ENCODE data around the gene GFI1B. TPM values are rescaled to one million over a fixed set of nuclear protein-coding genes. Genes with fewer than 3 reads are reported as not detected.
A peak's percentile ranks its signal among the peaks of the same experiment; 100 is the strongest.

Gene GFI1B
- total RNA-seq, 1 experiment from 2014 or later: not detected

DNA sequence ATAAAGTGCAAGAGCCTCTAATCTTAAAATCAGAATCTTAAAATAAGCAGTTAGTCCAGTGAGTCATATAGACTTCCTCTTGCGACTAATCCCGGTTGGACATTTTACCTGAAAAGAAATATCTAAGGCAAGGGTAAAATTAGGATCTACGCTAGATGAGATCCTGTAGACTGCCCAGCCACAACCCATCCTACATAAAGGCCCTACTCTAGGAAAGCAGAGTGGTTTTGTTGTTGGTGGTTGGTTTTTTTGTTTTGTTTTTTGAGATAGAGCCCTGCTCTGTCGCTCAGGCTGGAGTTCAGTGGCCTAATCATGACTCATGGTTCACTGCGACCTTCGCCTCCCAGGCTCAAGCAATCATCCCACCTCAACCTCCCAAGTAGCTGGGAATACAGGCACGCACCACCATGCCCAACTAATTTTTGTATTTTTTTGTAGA, 41.0 kb upstream of the GFI1B start:
- H3K4me3 ChIP-seq (ENCODE audit: low read length): peak overlapping the region; percentile 7; the same call in 1 of the 2 replicates
- intact Hi-C loops (cut with micrococcal nuclease): loop anchor here (2.0 kb wide), 1 partner anchor 67 kb away; no protein-coding TSS in a partner anchor
- H3K9me2 ChIP-seq (replicated peaks; ENCODE audit: low read length): no peaks in the 10 kb centered on the region
- H3K4me2 ChIP-seq (ENCODE audit: low read length): peak overlapping the region; percentile 62
- peak overlapping the region; percentile 74 for H3K27ac ChIP-seq (ENCODE audit: low read length)
- TF ChIP-seq EZH2 (IDR thresholded peaks at IDR 0.05; ENCODE audit: low read length, unreplicated experiment): no peak
- TF ChIP-seq EZH2phosphoT487 (IDR thresholded peaks at IDR 0.05; ENCODE audit: borderline replicate concordance, low read length): no peak
- TF ChIP-seq CTCF (conservative IDR thresholded peaks at IDR 0.05; ENCODE audit: low read depth, low read length): no peak
- POLR2A ChIA-PET (ENCODE audit: unreplicated experiment): no interaction called here
- H4K20me1 ChIP-seq (ENCODE audit: low read length): no peaks in the 10 kb centered on the region
- peaks cover 6% of the 10 kb centered on the region for H3F3A ChIP-seq (ENCODE audit: low read length, unreplicated experiment)
- BruUV-seq (replicated peaks): no TSS peak
- H3K9ac ChIP-seq (ENCODE audit: low read length): no peak overlapping the region
- DNase-seq (peak; percentile 58), ATAC-seq (peak; percentile 84)
- no peaks in the 10 kb centered on the region for H3K36me3 ChIP-seq (ENCODE audit: low read depth, low read length)
- H3K27me3 ChIP-seq (ENCODE audit: low read length): no peaks in the 10 kb centered on the region
- H2AFZ ChIP-seq (ENCODE audit: low read length): no peak overlapping the region
- H3K4me1 ChIP-seq (ENCODE audit: insufficient read depth, low read length): peaks cover 19% of the 10 kb centered on the region
- CTCF ChIA-PET: no interaction called here
- H3K9me3 ChIP-seq (ENCODE audit: low read length): no peaks in the 10 kb centered on the region
- H3K79me2 ChIP-seq (ENCODE audit: low read length): peaks cover 60% of the 10 kb centered on the region

DNA sequence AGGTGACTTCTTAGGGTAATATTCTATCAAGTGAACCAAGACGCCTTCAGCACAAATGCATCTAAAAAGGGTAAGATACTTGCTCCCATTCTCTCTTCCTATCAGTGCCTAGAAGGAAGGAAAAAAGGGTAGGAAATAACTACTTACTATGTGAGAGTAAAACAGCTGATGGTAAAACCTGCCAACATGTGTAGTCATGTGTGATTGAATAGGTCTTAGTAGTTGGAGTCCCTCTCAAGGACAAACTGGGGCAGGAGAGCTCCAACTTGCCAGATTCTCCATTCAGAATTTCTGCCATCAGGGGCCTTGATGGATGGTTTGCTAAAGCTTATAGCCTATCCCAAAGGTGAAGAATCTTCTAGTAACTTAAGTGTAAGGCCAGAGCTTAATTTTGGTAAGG, 39.3 kb upstream of the GFI1B start:
- intact Hi-C loops (cut with micrococcal nuclease): no loop called here
- Histone ChIP-seq H3K27me3 (ENCODE audit: low read length) (no peaks in the 10 kb centered on the region), H3K4me3 (ENCODE audit: low read length) (no peak overlapping the region), H3K9me2 (replicated peaks; ENCODE audit: low read length) (no peaks in the 10 kb centered on the region), H3K9ac (ENCODE audit: low read length) (no peak overlapping the region), H4K20me1 (ENCODE audit: low read length) (no peaks in the 10 kb centered on the region), H3K9me3 (ENCODE audit: low read length) (no peaks in the 10 kb centered on the region), H3K4me1 (ENCODE audit: insufficient read depth, low read length) (peaks cover 31% of the 10 kb centered on the region), H2AFZ (ENCODE audit: low read length) (no peak overlapping the region), H3K27ac (ENCODE audit: low read length) (no peak overlapping the region), H3F3A (ENCODE audit: low read length, unreplicated experiment) (peaks cover 6% of the 10 kb centered on the region), H3K36me3 (ENCODE audit: low read depth, low read length) (no peaks in the 10 kb centered on the region), H3K4me2 (ENCODE audit: low read length) (no peak overlapping the region), H3K79me2 (ENCODE audit: low read length) (peaks cover 77% of the 10 kb centered on the region)
- no peak for ATAC-seq
- no peak for DNase-seq
- POLR2A ChIA-PET (ENCODE audit: unreplicated experiment): no interaction called here
- TF ChIP-seq EZH2 (IDR thresholded peaks at IDR 0.05; ENCODE audit: low read length, unreplicated experiment): no peak
- no peak for TF ChIP-seq CTCF (conservative IDR thresholded peaks at IDR 0.05; ENCODE audit: low read depth, low read length)
- TF ChIP-seq EZH2phosphoT487 (IDR thresholded peaks at IDR 0.05; ENCODE audit: borderline replicate concordance, low read length): no peak
- BruUV-seq (replicated peaks): no TSS peak
- CTCF ChIA-PET: interaction anchor here (0.6 kb wide), 1 partner anchor 85 kb away, joined by 3 read pairs; no protein-coding TSS in a partner anchor

DNA sequence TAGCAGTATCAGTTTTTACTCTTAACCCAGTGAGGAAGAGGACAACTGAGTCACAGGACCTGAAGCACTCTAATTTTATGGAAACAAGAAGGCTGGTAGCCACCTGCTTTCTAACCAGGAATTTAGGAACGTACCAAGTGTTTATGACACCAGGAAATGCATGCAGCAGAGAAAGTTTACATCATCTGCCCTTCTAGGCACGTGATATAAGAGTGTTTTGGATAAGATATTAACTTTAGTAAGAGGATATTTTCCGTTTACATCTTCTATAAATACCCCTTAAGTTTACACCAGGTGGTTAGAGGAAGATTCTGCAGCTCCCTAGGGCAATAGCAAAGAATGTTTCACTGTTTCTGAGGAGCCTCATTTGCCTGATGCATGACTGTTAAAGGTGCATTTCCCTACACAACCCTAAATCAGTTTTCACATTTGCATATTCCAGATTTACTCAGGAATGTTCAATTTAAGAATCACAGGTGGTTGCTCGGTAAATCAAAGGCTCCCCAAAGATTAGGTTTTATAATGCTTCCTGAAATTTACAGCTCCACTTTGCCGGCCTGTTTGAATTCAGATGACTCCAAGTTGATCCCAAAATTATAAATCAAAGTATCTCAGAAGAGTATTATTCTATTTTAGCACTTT, 35.8 kb upstream of the GFI1B start:
- no TSS peak for BruUV-seq (replicated peaks)
- no peak for DNase-seq
- Histone ChIP-seq H3K9ac (ENCODE audit: low read length) (peak overlapping the region; percentile 96; the same call in 1 of the 2 replicates), H3K4me3 (ENCODE audit: low read length) (peak overlapping the region; percentile 96), H2AFZ (ENCODE audit: low read length) (no peak overlapping the region), H3K9me3 (ENCODE audit: low read length) (no peaks in the 10 kb centered on the region), H3K36me3 (ENCODE audit: low read depth, low read length) (no peaks in the 10 kb centered on the region), H3K79me2 (ENCODE audit: low read length) (peaks cover 66% of the 10 kb centered on the region), H3K9me2 (replicated peaks; ENCODE audit: low read length) (no peaks in the 10 kb centered on the region), H3K27me3 (ENCODE audit: low read length) (no peaks in the 10 kb centered on the region), H3K4me2 (ENCODE audit: low read length) (peak overlapping the region; percentile 83), H3K4me1 (ENCODE audit: insufficient read depth, low read length) (peaks cover 30% of the 10 kb centered on the region), H4K20me1 (ENCODE audit: low read length) (no peaks in the 10 kb centered on the region), H3K27ac (ENCODE audit: low read length) (no peak overlapping the region), H3F3A (ENCODE audit: low read length, unreplicated experiment) (peaks cover 4% of the 10 kb centered on the region)
- ChIA-PET CTCF (no interaction called here), POLR2A (ENCODE audit: unreplicated experiment) (no interaction called here)
- ATAC-seq: no peak
- TF ChIP-seq EZH2 (IDR thresholded peaks at IDR 0.05; ENCODE audit: low read length, unreplicated experiment) (no peak), EZH2phosphoT487 (IDR thresholded peaks at IDR 0.05; ENCODE audit: borderline replicate concordance, low read length) (no peak), CTCF (conservative IDR thresholded peaks at IDR 0.05; ENCODE audit: low read depth, low read length) (no peak)
- intact Hi-C loops (cut with micrococcal nuclease): no loop called here

Measured in PC-3 (cell line).